Uterus (tissue), 2 donors: Measurements from ENCODE around the gene EDRF1.

Experiments used
- POLR2A ChIP-seq, 2 donors: fragments of 450-650 bp; IDR thresholded peaks; one replicate each; pipeline ENCODE4 v1.6.1; 2016; ENCODE audit warnings: antibody characterized with exemption in 2 of 2, mild to moderate bottlenecking in 1 of 2, moderate library complexity in 1 of 2
- TF ChIP-seq, protein P1 (sequence below), 4 experiments: fragments of 200-600 bp in 2 of 4; fragments of 450-650 bp in 2 of 4; sonication (generic) in 2 of 4; IDR thresholded peaks; one replicate each; pipeline ENCODE4 v1.5.1; 2016 to 2019; ENCODE audit warnings: antibody characterized with exemption in 4 of 4, mild to moderate bottlenecking in 2 of 4, moderate library complexity in 1 of 4

DNA sequence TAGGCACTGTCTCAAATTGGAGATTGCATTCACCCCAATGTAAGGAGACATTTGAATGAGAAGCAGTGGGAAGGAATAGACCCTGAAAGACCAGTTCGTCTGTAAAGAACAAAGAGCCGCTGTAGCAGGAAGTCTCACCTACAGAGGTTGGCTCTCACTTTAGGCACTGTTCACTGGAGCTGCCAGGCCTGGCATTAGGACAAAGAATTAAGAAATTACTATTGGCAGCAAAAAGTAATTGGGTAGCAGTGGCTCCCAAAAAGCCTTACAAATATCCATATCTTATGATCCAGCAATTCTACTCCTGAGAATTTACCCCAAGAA, 26.0 kb upstream of the EDRF1 start:
- TF ChIP-seq, protein P1, sequence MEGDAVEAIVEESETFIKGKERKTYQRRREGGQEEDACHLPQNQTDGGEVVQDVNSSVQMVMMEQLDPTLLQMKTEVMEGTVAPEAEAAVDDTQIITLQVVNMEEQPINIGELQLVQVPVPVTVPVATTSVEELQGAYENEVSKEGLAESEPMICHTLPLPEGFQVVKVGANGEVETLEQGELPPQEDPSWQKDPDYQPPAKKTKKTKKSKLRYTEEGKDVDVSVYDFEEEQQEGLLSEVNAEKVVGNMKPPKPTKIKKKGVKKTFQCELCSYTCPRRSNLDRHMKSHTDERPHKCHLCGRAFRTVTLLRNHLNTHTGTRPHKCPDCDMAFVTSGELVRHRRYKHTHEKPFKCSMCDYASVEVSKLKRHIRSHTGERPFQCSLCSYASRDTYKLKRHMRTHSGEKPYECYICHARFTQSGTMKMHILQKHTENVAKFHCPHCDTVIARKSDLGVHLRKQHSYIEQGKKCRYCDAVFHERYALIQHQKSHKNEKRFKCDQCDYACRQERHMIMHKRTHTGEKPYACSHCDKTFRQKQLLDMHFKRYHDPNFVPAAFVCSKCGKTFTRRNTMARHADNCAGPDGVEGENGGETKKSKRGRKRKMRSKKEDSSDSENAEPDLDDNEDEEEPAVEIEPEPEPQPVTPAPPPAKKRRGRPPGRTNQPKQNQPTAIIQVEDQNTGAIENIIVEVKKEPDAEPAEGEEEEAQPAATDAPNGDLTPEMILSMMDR (IDR thresholded peaks at IDR 0.05), result no peak
- no peak for TF ChIP-seq POLR2A (IDR thresholded peaks at IDR 0.05)
